HG02840 (cell line): ENCODE measurements around the gene TRHDE.

Experiments used
- ATAC-seq: cut with Tn5 transposase; IDR thresholded peaks from one replicate; pipeline ENCODE4 v1.9.1; 2021; ENCODE audit warnings: mild to moderate bottlenecking, moderate library complexity, moderate number of reproducible peaks; ENCODE audit not compliant: unreplicated experiment, low FRiP score

TRHDE gene

DNA sequence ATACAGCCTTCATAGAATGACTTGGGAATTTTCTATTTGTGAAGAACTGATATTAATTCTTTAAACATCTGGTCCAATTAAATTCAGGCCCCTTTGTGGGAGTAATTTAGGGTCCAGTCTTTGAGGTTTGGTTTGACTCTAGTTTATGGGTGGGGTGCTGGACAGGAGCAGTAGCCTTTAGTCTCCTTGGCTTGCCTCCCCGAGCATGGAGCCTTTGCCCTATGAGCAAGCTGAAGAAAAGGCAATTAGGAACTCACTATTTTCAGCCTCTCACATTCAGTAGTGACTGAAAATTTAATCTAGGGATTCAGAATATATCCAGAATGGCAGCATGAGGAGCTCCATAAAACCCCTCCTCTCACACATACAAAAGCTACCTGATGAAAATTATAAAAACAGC is 161.1 kb downstream of the TRHDE start:
- ATAC-seq = no peak

DNA sequence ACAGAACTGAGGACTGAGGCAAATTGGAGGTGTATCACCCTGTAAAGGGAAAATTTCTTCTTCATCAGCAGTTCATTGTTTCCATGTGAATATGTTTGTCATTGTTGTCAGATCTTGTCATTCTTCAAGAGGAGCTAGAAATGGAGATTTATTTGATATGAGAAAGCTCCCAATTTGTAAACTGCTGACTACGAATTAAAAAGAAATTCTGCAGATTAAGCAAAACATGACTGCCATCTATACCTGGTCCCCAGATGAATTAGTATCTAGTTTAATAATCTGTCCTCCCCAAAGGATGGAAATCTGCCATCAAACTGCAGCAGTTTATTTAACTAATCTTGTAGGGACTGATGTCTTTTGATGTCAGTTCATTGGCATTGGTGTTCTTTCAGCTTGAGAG is 162.8 kb downstream of the TRHDE start:
- ATAC-seq = no peak

DNA sequence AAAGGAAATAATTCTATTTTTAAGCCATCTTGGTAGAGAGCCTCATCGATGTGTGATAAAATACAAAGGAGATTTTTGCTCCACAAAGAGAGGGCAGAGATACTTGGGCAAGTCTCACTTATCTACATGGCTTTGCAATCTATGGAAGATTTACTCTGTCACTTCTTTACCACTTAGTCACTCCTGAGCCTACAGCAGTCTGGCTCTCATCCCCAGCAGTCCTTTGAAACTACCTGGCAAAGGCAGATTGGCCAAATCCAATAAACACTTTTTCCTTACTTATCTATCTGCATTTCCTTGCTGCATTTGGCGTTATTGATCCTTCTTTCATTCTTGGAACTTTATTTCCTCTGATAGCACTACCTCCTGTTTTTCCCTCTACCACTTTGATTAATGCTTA is 170.0 kb downstream of the TRHDE start:
- no peak for ATAC-seq

DNA sequence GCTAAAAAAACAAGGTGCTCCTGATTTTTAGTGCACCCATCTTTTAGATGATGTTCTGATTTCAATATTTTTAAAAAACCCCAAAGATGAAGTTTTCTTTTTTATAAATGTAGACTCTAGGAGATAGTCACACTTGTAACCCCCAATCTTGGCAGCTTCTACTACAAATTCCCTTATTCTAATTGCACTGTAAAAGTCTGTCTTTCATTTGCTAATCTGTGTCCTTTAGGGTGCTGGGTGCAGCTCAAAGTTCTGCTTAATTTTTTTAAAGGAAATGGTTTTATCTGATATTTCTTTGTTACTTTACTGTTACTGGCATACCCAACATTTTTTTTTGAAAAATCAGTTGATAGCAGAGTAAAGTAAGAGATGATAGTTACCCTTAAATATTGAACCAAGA is 172.0 kb downstream of the TRHDE start:
- ATAC-seq = no peak

DNA sequence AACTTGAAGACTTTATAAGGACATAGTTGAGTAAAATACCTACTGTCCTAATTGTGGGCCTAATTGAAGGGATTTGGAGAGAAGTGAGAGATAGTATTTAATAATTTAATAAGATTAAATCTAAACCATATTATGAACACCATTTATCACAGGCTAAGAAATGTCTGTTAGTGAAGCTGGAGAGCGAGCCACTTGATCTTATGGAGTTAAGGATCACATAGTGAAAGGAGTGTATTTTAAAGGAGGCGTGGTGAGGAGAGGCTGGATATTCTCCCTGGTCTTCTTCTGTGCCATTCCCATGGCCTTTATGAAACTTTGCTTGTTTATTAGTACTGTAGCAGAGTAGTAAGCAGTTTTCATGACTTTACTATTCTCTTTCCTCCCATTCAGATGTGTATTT is 172.4 kb downstream of the TRHDE start:
- ATAC-seq = no peak

GRCh38 chr12:72448089-72448488 is 175.9 kb downstream of the TRHDE start:
- ATAC-seq = no peak

DNA sequence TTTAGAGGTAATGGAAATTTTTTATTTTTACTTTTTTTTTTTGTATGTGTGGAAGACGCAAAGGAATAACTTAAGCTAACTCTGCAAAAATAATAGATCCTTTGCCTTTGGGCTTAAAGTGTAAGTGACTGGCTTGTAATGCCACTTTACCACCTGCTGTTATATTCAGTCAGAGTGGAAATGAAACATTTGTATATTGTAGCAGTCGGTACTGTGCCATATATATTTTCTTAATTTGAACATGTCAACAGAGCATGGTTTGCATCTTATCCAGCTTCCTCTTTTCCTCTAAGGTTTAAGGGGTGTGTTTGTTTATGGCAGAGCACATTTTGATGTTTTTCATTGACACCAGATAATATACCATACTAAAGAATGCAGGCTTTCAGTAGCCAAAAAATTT is 176.6 kb downstream of the TRHDE start:
- no peak for ATAC-seq

GRCh38 chr12:72453066-72453465 is 180.9 kb downstream of the TRHDE start:
- ATAC-seq = no peak

- no peak for ATAC-seq
These were observed 181.4 kb downstream of the TRHDE start for GRCh38 chr12:72453550-72453949.

DNA sequence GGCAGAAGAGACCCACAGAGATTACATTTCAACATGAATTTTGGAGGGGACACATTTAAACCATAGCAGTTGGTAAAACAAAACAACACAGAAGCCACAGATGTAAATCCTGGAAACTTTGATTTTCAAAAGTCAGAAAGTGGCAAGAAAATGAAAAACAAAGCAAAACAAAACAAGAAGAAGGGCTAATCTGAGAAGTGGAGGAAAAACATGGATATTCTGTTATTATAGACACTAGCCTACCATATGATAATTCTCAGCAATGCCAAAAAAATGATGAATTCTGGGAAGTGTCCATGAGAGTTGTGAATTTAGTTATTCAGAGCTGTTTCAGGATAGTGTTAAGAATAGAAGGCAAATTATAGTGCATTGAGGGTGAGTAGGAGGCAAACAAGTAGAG is 192.3 kb downstream of the TRHDE start:
- no peak for ATAC-seq

DNA sequence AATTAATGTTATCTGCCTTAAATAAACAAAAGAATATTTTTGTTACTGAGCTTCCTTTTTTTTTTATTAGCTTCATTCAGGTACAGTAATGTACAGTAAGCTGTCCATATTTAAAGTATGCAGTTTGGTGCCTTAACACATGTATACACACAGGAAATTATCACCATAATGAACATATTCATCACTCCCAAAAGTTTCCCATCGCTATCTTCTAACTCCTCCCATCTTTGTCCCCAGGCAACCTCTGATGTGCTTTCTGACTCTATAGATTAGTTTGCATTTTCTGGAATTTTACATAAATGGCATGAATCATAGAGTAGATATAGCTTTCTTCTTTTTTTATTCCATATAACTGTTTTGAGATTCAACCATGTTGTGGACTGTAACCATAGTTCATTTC is 193.0 kb downstream of the TRHDE start:
- ATAC-seq = no peak

GRCh38 chr12:72465940-72466630 is 193.9 kb downstream of the TRHDE start:
- no peak for ATAC-seq

GRCh38 chr12:72467985-72468384 is 195.8 kb downstream of the TRHDE start:
- no peak for ATAC-seq

GRCh38 chr12:72468505-72468904 is 196.3 kb downstream of the TRHDE start:
- ATAC-seq = no peak

DNA sequence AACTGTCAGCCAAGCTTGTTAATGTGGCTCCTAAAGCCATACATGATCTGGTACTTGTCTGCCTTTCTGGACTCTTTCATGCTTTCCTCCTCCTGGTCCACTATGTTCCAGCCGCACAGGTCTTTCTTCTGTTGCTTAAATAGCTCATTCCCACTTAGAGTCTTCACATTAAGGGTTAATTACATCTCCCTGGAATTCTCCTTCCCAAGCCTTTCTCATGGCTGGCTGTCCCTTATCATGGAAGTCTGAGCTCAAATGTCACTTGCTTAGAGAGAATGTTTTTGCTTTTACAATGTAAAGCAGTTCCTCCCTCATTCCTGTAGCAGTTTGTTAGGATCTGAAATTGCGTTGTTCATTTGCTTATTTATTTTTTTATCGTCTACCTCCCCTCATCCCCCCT is 199.6 kb downstream of the TRHDE start:
- no peak for ATAC-seq

DNA sequence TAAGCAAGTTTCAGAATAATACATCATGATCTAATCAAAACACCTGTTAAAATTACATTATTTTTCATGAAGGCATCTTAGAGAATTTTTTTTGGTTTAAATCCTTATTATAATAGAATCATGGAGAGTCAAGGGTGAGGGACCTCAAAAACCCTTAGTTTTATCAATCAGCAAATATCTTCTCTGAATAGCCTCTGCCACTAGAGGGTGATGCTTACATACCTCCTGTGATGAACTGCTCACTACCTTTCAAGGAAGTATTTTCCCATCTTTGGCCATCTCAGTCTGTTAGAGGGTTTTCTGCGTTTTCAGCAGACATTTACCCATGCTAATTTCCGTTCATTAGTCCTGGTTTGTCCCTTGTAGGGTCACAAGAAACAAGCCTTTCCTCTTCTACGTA is 200.2 kb downstream of the TRHDE start:
- no peak for ATAC-seq

- ATAC-seq = no peak
These were observed 204.1 kb downstream of the TRHDE start for GRCh38 chr12:72476301-72476700.

DNA sequence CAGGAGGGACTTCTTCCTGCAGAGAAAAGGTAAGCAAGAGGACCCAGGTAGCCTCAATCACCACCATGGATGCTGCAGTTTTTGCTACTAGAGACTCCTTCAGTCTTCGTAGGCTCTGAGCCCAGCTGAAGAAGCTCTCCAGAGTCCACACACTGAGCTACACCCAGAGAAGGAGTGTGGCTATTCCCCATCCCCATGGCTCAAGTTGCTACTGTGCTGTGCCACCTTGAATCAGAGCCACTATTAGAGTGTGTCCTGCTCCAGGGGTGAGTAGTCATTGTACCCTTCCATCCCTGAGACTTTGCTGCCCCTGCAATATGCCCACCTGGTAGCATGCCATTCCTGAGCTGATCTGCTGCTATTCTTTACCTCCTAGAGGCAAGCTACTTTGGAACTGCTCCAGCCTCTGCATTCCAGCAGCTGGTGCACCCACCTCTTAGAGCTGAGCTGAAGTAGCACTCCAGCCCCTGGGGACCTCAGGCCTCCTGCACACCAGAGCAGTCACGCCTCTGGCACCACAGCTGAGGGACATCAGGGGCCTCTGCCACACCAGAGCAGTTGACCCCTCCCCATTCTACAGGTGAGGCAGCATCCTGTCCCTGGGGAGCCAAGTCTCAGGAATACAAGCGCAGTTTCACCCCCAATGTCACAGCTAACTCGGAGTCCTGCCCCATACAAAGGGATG is 213.0 kb downstream of the TRHDE start:
- ATAC-seq = no peak

- ATAC-seq = no peak
These were observed 219.3 kb downstream of the TRHDE start for GRCh38 chr12:72491426-72491825.

GRCh38 chr12:72493407-72493806 is 221.2 kb downstream of the TRHDE start:
- no peak for ATAC-seq

DNA sequence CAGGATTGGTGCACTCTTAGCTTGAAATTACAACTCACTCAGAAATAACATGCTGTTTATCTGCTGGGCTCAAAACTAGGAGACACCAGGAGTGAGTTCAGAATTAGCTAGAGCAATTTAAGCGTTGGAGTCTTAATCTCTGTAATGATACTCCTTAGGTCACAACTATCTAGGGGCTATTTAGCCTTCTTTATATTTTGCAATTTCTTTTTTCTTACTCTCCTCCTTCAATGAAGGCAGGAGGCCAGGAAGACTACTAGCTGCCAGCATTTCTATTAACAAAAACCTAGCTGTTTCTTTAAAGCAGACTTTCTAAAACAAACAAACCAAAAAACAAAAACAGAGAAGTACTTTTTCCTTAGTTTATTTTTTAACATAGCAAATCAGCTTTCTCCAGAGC is 226.2 kb downstream of the TRHDE start:
- ATAC-seq = no peak

GRCh38 chr12:72499244-72499643 is 227.1 kb downstream of the TRHDE start:
- no peak for ATAC-seq
